ENCODE results near the gene HSFX3.
"Not testable (repeated sequence)": the region's sequence is repeated elsewhere in the genome, so short reads cannot be mapped to it uniquely, and the experiment has no call there.

- not testable (repeated sequence) for TF ChIP-seq CTCF (conservative IDR thresholded peaks at IDR 0.05; ENCODE audit: low read depth, low read length); EZH2 (IDR thresholded peaks at IDR 0.05; ENCODE audit: borderline replicate concordance, low read depth, low read length, poor library complexity, severe bottlenecking)
Measured at GRCh38 chrX:149526318-149527033, 23.2 kb downstream of the HSFX3 start.
